HG02678 (cell line): Measurements from ENCODE around the gene DCLK3.

Experiments
- ATAC-seq: cut with Tn5 transposase; IDR thresholded peaks from one replicate; pipeline ENCODE4 v1.9.1; 2021; ENCODE audit warnings: mild to moderate bottlenecking, moderate library complexity; ENCODE audit not compliant: unreplicated experiment

Gene DCLK3

DNA sequence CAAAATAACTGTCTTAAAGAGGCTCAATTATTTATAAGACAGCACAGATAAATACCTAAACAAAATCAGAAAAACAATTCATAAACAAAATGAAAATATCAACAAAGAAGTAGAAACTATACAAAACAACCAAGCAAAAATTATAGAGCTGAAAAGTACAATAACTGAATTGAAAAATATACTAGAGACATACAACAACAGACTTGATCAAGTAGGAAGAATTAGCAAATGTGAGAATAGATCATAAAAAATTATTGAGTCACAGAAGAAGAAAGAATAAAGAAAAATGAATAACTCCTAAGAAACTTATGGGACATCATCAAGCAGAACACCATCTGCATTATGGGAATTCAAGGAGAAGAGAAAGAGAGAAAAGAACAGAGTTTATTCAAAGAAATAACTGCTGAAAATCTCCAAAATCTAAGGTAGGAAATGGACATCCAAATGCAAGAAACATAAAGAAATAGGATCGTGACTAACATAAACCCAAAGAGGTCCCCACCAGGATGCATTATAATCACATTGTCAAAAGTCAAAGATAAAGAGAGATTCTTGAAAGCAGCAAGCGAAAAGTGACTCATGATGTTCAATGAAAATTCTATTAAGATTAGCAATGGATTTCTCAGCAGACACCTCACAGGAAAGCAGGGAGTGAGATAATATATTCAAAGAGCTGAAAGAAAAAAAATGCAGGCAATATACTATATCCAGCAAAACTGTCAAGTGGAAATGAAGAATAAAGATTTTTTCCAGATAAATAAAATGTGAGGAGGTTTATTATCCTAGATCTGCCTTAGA, 85.9 kb downstream of the DCLK3 start:
- no peak for ATAC-seq

DNA sequence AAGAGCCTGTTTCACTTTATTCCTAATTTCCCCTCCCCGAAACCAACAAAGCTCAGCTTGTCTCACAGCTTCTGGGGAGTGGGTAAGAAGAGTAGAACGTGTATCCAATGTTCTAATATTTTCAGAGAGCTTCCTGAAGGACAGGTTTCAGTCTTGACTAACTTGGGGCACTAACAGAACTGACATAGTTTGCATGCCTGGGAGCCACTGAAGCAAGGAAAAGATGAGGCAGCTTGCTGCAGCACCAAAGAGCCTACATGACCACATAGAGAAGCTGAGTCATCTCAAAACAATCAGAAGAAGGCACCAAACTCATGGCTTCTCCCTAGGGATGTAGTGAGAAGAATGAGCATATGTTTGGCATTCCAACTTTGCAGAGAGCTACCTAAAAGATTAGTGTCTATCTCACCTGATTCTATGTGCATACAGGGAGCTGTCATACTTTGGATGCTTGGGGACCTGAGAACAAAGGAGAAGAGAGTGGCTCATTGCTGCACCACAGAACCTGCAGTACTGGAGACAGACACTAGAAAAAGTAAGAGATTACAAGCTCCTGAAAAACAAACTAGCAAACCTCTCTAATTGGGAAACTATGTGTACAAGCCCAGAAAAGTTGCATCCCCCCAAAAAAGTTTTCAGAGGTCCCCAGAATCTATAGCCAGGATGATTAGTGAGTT, 86.9 kb downstream of the DCLK3 start:
- ATAC-seq = peak; percentile 56

DNA sequence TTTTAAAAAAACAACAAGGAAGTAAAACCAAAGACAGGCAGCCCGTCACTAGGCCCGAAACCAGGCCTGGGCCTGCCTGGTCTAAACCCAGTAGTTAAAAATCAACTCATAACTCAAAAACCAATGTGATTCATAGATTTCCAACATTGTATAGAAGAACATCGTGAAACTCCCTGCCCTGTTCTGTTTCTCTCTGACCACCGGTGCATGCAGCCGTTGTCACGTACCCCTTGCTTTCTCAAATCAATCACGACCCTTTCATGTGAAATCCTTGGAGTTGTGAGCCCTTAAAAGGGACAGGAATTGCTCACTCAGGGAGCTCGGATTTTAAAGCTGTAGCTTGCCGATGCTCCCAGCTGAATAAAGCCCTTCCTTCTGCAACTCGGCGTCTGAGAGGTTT, 89.5 kb downstream of the DCLK3 start:
- ATAC-seq = no peak

DNA sequence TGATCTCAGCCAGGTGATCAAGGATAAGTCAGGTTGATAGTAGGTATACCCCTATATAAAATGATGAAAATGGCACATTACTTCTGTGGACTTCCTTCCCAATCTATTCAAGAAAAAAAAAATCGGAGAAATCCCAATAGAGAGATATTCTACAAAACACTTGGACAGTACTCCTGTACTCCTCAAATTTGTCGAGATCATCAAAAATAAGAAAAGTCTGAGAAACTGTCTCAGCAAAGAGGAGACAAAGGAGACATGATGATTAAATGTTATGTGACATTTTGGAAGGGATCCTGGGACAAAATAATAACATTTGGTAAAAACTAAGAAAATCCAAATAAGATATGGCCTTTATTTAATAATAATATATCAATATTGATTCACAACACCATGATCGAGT, 94.6 kb downstream of the DCLK3 start:
- ATAC-seq = no peak

DNA sequence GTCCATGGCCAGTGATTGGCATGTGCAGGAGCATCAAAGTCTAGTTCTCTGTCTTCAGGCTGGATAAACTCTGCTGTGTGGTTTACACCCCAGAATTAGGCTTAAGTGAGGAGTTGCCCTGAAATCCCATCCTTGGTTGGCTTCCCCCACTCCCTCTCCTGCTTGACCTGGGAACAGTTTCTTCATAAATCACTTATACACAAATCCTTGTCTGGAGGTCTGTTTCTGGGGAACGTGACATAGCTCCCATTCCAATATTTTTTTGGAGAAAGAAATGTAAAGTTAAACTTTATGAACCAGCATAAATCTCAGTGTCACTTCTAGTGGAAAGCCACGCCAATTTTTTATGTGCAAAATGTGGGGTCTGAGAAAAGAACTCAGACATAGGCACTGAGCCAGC, 98.2 kb downstream of the DCLK3 start:
- no peak for ATAC-seq

DNA sequence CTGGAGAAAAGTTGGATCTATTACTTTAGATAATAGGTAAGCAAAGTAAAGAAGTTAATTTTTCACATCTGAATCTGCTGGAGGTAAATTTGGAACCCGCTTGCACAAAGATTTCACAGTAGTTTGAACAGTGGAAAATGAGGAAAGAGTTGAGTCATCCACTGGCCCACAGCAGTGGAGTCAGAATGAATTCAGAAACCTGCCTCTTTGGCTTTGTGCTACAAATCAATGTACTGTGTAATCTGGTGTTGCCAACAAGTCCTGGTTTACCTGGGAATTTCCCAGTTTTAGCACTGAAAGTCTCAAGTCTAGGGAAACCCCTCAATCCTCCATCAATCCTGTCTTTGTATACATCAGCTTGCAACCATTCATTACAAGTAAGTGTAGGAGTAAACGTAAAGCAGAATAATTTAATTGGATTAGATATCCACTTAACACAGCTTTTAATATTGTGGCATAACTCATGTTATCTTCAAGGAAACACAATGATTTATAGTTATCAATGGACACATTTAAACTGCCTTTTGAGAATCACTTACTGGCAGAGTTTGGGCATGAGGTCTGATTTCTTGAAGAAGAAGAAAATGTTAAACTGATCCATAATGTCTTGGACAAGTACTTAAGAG, 100.6 kb downstream of the DCLK3 start:
- ATAC-seq = peak; percentile 86

DNA sequence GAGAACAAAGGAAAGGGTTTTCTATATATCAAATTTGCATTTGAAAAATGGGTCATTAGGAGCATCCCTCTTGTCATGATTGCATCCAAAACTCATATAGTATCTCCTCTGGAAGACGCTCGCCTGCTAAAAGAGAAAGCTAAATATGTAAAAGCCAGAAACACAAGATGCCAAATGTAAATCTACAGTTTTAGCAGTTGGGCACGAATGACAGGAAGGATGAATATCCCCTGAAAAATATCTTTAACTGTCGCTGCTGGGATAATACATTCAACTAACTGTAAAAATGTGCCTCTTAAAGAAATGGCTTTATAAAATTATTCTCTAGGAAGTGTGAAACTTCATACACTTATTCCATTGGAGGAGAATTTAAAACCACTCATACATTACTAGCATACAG, 101.7 kb downstream of the DCLK3 start:
- ATAC-seq = no peak
